OCI-LY7 (cell line): ENCODE results near the gene JCHAIN. TPM values are rescaled to one million over a fixed set of nuclear protein-coding genes. Genes with fewer than 3 reads are reported as not detected.

Experiments used
- BruUV-seq: library from RNA; stranded (reverse); fragments of 400-500 nt; replicated peaks from 2 replicates; lab custom pipeline; 2021; lab: Mats Ljungman, UMichigan
- CTCF ChIA-PET: fragments of 300-600 bp; sonication (Branson Sonifier 250); formaldehyde crosslinking; loops from one replicate; lab custom pipeline; 2022; ENCODE audit warnings: antibody characterized with exemption; ENCODE audit not compliant: unreplicated experiment; lab: Charles Lee
- POLR2A ChIA-PET: fragments of 300-600 bp; sonication (Branson Sonifier 250); formaldehyde crosslinking; loops from one replicate; lab custom pipeline; 2022; ENCODE audit warnings: antibody characterized with exemption; lab: Charles Lee
- DNase-seq: peaks from one replicate; pipeline ENCODE4 v3.0.0-alpha.2; 2015; ENCODE audit warnings: low spot score
- H2AFZ ChIP-seq: fragments of 200-600 bp; sonication (generic), shearing (Covaris generic); 2 replicates; pipeline ENCODE4 v1.6.1; 2014; ENCODE audit warnings: mild to moderate bottlenecking, antibody characterized with exemption, low read length, moderate library complexity
- H3K27ac ChIP-seq: fragments of 200-600 bp; sonication (generic); 2 replicates; pipeline ENCODE4 v1.5.1; 2014; ENCODE audit warnings: mixed run types, low read depth, mild to moderate bottlenecking, moderate library complexity, low read length, inconsistent platforms; ENCODE audit not compliant: poor library complexity, severe bottlenecking
- H3K36me3 ChIP-seq: fragments of 200-600 bp; sonication (generic); 2 replicates; pipeline ENCODE4 v1.6.1; 2014; ENCODE audit warnings: mild to moderate bottlenecking, antibody characterized with exemption, low read length, moderate library complexity, mixed read lengths; ENCODE audit not compliant: insufficient read depth
- H3K4me1 ChIP-seq: fragments of 200-600 bp; sonication (generic); 2 replicates; pipeline ENCODE4 v1.5.1; 2014; ENCODE audit warnings: mild to moderate bottlenecking, low read length; ENCODE audit not compliant: insufficient read depth, poor library complexity, severe bottlenecking
- H3K4me2 ChIP-seq: fragments of 200-600 bp; sonication (generic); 2 replicates; pipeline ENCODE4 v1.6.1; 2014; ENCODE audit warnings: mild to moderate bottlenecking, low read length
- H3K4me3 ChIP-seq: fragments of 200-600 bp; sonication (generic); 2 replicates; pipeline ENCODE4 v1.5.1; 2014; ENCODE audit warnings: mild to moderate bottlenecking, low read depth, low read length; ENCODE audit not compliant: poor library complexity, severe bottlenecking
- H3K79me2 ChIP-seq: fragments of 200-600 bp; sonication (generic); 2 replicates; pipeline ENCODE4 v1.6.1; 2016; ENCODE audit warnings: low read depth, mild to moderate bottlenecking, low read length, moderate library complexity, mixed read lengths; ENCODE audit not compliant: insufficient read depth
- H3K9me2 ChIP-seq: fragments of 200-600 bp; sonication (generic); 2 replicates; pipeline ENCODE4 v1.6.1; 2016; ENCODE audit warnings: mild to moderate bottlenecking, low read length, mixed read lengths; ENCODE audit not compliant: insufficient read depth
- H3K9me3 ChIP-seq: fragments of 200-600 bp; sonication (generic); 2 replicates; pipeline ENCODE4 v1.6.1; 2014; ENCODE audit warnings: mild to moderate bottlenecking, mixed run types, low read length, mixed read lengths
- H4K20me1 ChIP-seq: fragments of 200-600 bp; sonication (generic); 2 replicates; pipeline ENCODE4 v1.6.1; 2014; ENCODE audit warnings: mild to moderate bottlenecking, antibody characterized with exemption, low read length, moderate library complexity, mixed read lengths; ENCODE audit not compliant: insufficient read depth
- CTCF ChIP-seq: fragments of 200-600 bp; sonication (generic); conservative IDR thresholded peaks from 2 replicates; pipeline ENCODE4 v1.5.1; 2014; ENCODE audit warnings: mild to moderate bottlenecking, antibody characterized with exemption, low read length, moderate library complexity, mixed read lengths
- EZH2phosphoT487 ChIP-seq: fragments of 200-600 bp; sonication (generic); IDR thresholded peaks from 2 replicates; pipeline ENCODE4 v1.6.1; 2018; ENCODE audit warnings: low read depth, borderline replicate concordance, mild to moderate bottlenecking, mixed run types, antibody characterized with exemption, low read length, moderate library complexity, mixed read lengths
- intact Hi-C: fragments of 100-400 bp; cut with micrococcal nuclease; formaldehyde crosslinking; loops from one replicate; pipeline ENCODE4 v1.10.0; 2022; ENCODE audit not compliant: unreplicated experiment
- total RNA-seq, 2 experiments: library from RNA; depleted of rRNA in 1 of 2; stranded (reverse); fragments of >200 nt in 1 of 2; shearing (Covaris generic) in 1 of 2; gene quantifications; 2 replicates each; pipeline ENCODE4 v1.2.3, GENCODE V29; 2014 to 2022

JCHAIN gene
- total RNA-seq, 2 experiments from 2014 or later: 1,492 to 1,542 TPM

GRCh38 chr4:70706044-70706461 lies 39.7 kb upstream of the JCHAIN start:
- BruUV-seq: TSS peak; percentile 43
- ChIA-PET POLR2A (interaction anchor here (0.6 to 9.7 kb wide), 19 partner anchors 9 to 251 kb away, joined by 3 to 127 read pairs (median 4); partner anchors contain the start of genes JCHAIN and UTP3), CTCF (interaction anchor here (0.5 to 3.9 kb wide), 4 partner anchors 17 to 251 kb away, joined by 3 to 18 read pairs (median 3); no protein-coding TSS in a partner anchor)
- H3K4me2 ChIP-seq: peak overlapping the region; percentile 89
- H3K27ac ChIP-seq: peak overlapping the region; percentile 77
- peaks cover 37% of the 10 kb centered on the region for H3K4me1 ChIP-seq
- H3K4me3 ChIP-seq: peak overlapping the region; percentile 90
- intact Hi-C loops: loop anchor here (5.0 kb wide), 1 partner anchor 286 kb away; the partner anchor contains the start of gene DCK
- no peak for TF ChIP-seq EZH2phosphoT487
- TF ChIP-seq CTCF: no peak
- peaks cover 29% of the 10 kb centered on the region; the same call in 1 of the 2 replicates for H3K79me2 ChIP-seq
- H3K9me2 ChIP-seq: no peaks in the 10 kb centered on the region
- H3K36me3 ChIP-seq: no peaks in the 10 kb centered on the region
- no peak for DNase-seq
- H2AFZ ChIP-seq: peak overlapping the region; percentile 76
- H4K20me1 ChIP-seq: no peaks in the 10 kb centered on the region
- H3K9me3 ChIP-seq: no peaks in the 10 kb centered on the region

DNA sequence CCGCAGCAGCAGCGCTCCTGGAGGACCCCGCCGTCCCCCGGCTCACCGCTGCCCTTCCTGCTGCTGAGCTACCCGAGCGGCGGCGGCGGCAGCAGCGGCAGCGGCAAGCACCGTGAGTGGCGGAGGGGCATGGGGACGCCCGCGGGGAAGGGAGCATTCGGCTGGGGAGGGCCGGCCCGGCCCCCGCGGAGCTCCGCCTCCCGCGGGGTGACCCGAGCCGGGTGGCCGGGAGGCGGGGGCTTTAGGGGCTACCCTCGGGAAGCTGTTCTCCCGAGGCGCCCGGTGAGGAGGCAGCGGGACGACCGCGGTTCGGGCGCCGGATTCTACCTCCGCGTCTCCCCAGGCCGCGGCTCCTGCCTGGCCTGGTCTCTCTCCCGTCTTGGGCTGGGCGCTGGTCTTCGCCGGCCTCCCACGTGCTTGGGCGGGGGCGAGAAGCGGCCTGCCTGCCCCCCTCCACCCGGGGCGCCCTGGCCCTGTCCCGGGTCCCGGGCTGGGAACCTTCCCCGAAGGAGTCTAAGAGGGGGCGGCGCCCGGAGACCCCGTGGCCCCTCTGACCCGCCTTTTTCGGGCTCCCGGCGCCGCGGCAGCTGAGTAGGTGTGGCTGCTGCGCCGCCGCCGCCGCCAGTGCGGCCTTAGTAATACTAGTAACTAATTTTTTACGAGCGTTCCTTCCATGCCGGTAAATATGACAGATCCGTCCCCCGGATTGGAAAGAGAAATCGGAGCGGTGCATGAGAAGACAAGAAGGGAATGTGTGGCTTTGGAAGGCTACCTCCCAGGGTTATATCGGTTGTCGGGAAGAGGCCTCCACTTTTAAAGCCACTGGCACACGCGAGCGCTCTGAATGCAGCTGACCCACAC lies 39.1 kb upstream of the JCHAIN start:
- intact Hi-C loops: loop anchor here (2.0 to 5.0 kb wide), 6 partner anchors 31 to 287 kb away; partner anchors contain the start of genes DCK and GRSF1
- peak overlapping the region; percentile 76 for H2AFZ ChIP-seq
- BruUV-seq: no TSS peak

More for the DNA sequence above, 39.1 kb upstream of the JCHAIN start:
- DNase-seq: peak; percentile 77
- ChIA-PET CTCF (interaction anchor here (1.1 to 3.9 kb wide), 3 partner anchors 16 to 53 kb away, joined by 3 to 18 read pairs (median 3); no protein-coding TSS in a partner anchor), POLR2A (interaction anchor here (0.6 to 9.7 kb wide), 17 partner anchors 14 to 133 kb away, joined by 3 to 127 read pairs (median 5); partner anchors contain the start of genes JCHAIN and UTP3)
- Histone ChIP-seq H3K9me3 (no peaks in the 10 kb centered on the region), H3K4me1 (peaks cover 36% of the 10 kb centered on the region), H3K79me2 (peaks cover 29% of the 10 kb centered on the region; the same call in 1 of the 2 replicates), H3K9me2 (no peaks in the 10 kb centered on the region), H3K27ac (peak overlapping the region; percentile 77), H3K4me2 (peak overlapping the region; percentile 89), H4K20me1 (no peaks in the 10 kb centered on the region), H3K4me3 (peak overlapping the region; percentile 90), H3K36me3 (no peaks in the 10 kb centered on the region)
- no peak for TF ChIP-seq EZH2phosphoT487
- TF ChIP-seq CTCF: 0 out of 2 replicates have a peak, but pooled peaks have one; percentile 20
